Measurements from ENCODE around the gene TEX44. TPM values are rescaled to one million over a fixed set of nuclear protein-coding genes. Genes with fewer than 3 reads are reported as not detected.
A peak's percentile ranks its signal among the peaks of the same experiment; 100 is the strongest.
"Not testable (repeated sequence)": the region's sequence is repeated elsewhere in the genome, so short reads cannot be mapped to it uniquely, and the experiment has no call there.

TEX44 gene
- total RNA-seq, 1 experiment from 2014 or later = not detected

- DNase-seq; H3K36me3 ChIP-seq (replicated peaks; ENCODE audit: control insufficient read depth, insufficient read depth, low read length); H3K27me3 ChIP-seq (ENCODE audit: control insufficient read depth, insufficient read depth, low read length); H3K4me3 ChIP-seq (ENCODE audit: insufficient read depth, low read depth, low read length): not testable (repeated sequence)
These were observed 4.9 kb upstream of the TEX44 start for GRCh38 chr2:231587744-231588143.

- no peak overlapping the region for H3K4me3 ChIP-seq (ENCODE audit: insufficient read depth, low read depth, low read length)
- no peak for DNase-seq
- no peaks in the 10 kb centered on the region for H3K27me3 ChIP-seq (ENCODE audit: control insufficient read depth, insufficient read depth, low read length)
- H3K36me3 ChIP-seq (replicated peaks; ENCODE audit: control insufficient read depth, insufficient read depth, low read length) = no peaks in the 10 kb centered on the region
These were observed 3.0 kb upstream of the TEX44 start for GRCh38 chr2:231589656-231590055.

DNA sequence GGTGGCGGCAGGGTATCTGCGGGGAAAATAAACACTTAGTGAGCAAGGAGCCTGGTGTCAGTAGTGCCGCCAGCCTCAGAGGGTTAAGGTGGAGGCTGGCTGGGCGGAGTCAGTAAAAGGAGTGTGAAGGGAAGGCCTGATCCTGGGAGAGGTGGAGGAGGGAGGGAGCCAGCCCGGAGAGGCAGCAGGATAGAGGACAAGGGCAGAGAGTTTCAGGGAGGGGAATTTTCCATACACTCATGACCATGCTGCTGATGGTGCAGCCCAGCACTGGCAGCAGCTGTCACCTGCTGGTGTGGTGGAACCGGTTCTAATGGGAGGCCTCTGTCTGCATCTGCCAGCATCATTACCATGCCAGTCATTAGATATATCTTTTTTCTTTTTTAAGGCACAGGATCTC, 2.0 kb upstream of the TEX44 start:
- H3K36me3 ChIP-seq (replicated peaks; ENCODE audit: control insufficient read depth, insufficient read depth, low read length) = no peaks in the 10 kb centered on the region
- no peak overlapping the region for H3K4me3 ChIP-seq (ENCODE audit: insufficient read depth, low read depth, low read length)
- DNase-seq = peak; percentile 56
- H3K27me3 ChIP-seq (ENCODE audit: control insufficient read depth, insufficient read depth, low read length) = no peaks in the 10 kb centered on the region

- H3K27me3 ChIP-seq (ENCODE audit: control insufficient read depth, insufficient read depth, low read length) = no peaks in the 10 kb centered on the region
- no peaks in the 10 kb centered on the region for H3K36me3 ChIP-seq (replicated peaks; ENCODE audit: control insufficient read depth, insufficient read depth, low read length)
- no peak overlapping the region for H3K4me3 ChIP-seq (ENCODE audit: insufficient read depth, low read depth, low read length)
- DNase-seq = peak; percentile 28
These were observed 1.0 kb downstream of the TEX44 start for GRCh38 chr2:231593666-231594065.

DNA sequence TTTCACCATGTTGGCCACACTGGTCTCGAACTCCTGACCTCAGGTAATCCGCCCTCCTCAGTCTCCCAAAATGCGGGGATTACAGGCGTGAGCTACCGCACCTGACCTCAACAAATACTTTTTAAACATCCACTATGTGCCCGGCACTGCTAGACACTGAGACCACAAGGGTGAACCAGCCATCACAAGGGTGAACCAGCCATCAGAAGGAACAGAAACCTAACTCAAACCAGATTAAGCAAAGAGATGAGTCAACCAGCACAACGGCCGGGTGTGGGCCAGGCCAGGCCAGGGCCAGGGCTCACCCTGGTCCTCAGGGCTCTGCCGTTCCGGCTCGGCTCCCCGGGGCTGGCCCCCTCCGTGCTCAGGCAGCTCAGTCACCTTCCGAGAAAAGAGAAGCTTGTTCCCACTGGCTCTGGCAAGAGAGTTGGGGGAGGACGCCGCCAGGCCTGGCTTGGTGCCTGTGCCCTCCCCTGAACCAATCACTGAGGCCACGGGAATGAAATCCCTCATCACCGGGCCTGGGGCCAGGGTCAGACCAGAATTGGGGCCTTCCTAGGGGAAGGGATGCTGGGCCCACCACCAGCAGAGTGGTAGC, 4.4 kb downstream of the TEX44 start:
- no peaks in the 10 kb centered on the region for H3K27me3 ChIP-seq (ENCODE audit: control insufficient read depth, insufficient read depth, low read length)

GRCh38 chr2:231597627-231598026, 5.0 kb downstream of the TEX44 start:
- H3K36me3 ChIP-seq (replicated peaks; ENCODE audit: control insufficient read depth, insufficient read depth, low read length) = no peaks in the 10 kb centered on the region
- no peak overlapping the region for H3K4me3 ChIP-seq (ENCODE audit: insufficient read depth, low read depth, low read length)
- H3K27me3 ChIP-seq (ENCODE audit: control insufficient read depth, insufficient read depth, low read length) = no peaks in the 10 kb centered on the region
- no peak for DNase-seq

More for the DNA sequence above, 4.4 kb downstream of the TEX44 start:
- no peak overlapping the region for H3K4me3 ChIP-seq (ENCODE audit: insufficient read depth, low read depth, low read length)
- DNase-seq = peak; percentile 30
- H3K36me3 ChIP-seq (replicated peaks; ENCODE audit: control insufficient read depth, insufficient read depth, low read length) = no peaks in the 10 kb centered on the region

- no peak overlapping the region for H3K4me3 ChIP-seq (ENCODE audit: insufficient read depth, low read depth, low read length)
- no peaks in the 10 kb centered on the region for H3K27me3 ChIP-seq (ENCODE audit: control insufficient read depth, insufficient read depth, low read length)
- DNase-seq = no peak
- no peaks in the 10 kb centered on the region for H3K36me3 ChIP-seq (replicated peaks; ENCODE audit: control insufficient read depth, insufficient read depth, low read length)
These were observed 8.1 kb downstream of the TEX44 start for GRCh38 chr2:231600619-231601355.

DNA sequence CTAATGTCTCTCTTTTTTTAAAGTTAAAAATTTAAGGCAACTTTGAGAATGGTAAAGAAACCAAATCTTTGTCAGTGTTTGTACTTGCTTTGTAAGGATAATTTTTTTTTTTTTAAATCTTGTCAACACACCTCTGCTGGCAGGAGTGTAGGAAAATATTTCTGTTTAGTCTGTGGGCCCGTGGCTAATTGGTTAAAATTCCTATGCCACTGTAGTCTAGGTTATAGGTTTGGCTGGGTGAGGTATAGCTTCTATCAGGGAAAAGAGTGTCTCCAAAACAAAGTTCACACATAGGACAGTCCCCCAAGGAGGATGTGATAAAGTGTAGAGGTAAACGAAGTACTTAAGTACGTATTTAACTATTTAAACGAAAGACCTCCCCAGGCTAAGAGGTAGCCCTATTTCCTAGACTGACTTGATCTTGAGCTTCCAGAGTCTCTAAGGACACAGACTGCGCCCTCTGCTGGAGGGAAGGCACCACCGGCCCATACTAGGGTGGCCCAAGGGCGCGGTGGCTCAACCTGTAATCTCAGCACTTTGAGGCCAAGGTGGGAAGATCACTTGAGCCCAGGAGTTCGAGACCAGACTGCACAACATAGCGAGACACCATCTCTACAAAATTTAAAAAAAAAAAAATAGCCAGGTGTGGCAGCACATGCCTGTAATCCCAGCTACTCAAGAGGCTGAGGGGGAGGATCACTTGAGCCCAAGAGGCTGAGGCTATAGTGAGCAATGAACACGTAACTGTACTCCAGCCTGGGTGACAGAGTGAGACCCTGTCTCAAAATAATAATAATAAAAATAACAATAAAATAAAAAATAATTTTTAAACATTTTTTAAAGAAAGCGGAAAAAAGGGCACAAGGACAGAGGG, 8.9 kb downstream of the TEX44 start:
- no peaks in the 10 kb centered on the region for H3K27me3 ChIP-seq (ENCODE audit: control insufficient read depth, insufficient read depth, low read length)
- DNase-seq = peak; percentile 93
- H3K36me3 ChIP-seq (replicated peaks; ENCODE audit: control insufficient read depth, insufficient read depth, low read length) = no peaks in the 10 kb centered on the region
- no peak overlapping the region for H3K4me3 ChIP-seq (ENCODE audit: insufficient read depth, low read depth, low read length)

DNA sequence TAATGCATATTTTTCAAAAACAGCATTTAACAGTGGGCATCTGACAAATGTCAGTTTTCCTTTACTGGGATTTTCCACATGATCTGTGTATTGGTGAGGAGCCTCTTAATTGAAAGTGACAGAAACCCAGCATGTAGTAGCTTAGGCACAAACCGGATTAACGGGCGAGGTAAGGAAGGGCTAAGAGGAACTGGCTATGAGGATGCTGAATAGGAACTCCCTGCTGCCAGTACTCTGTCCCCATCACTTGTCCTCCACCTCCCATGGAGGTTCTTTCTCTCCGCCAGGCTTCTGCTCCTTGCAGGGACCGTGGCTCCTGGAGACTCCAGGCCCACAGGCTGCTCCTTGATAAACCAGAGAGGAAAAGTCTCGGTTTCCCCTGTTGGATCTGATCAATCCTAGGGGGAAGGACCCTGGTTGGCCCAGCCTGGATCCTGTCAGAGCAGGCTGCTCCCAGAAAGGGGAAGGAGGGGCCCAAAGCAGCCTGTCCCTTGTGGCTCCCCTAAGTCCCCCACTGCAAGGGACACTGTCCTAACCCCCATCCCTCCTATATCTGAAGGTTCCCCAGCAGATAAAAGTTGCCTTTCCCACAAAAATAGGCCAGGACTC, 10.3 kb downstream of the TEX44 start:
- H3K36me3 ChIP-seq (replicated peaks; ENCODE audit: control insufficient read depth, insufficient read depth, low read length) = no peaks in the 10 kb centered on the region
- no peak overlapping the region for H3K4me3 ChIP-seq (ENCODE audit: insufficient read depth, low read depth, low read length)
- no peak for DNase-seq
- H3K27me3 ChIP-seq (ENCODE audit: control insufficient read depth, insufficient read depth, low read length) = no peaks in the 10 kb centered on the region

DNA sequence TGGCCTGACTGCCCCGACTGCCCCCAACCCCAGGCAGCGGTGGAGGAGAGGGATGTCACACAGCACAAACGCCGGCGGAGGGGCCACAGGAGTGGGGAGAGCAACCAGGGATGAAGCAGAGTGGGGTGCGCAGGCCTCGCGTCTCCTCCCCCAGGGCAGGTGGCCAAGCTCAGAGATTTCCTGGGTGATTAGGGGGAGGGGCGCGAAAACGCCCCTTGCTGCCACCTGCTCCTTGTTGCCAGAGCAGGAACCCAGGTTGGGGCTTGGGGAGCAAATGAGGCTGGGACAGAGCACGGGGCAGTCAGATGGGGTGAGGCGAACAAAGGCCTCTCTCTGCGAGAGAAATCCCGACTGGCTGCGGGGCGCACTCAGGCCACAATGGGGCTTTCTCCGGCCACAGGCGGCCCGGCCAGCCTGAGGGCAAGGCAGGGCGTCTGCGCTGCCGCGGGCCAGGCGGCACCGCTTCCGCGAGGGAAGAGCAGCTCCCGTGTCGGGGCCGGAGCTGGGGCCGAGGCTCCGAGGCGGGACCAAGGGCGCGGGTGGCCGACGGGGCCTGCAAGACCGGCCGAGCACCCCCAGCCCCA, 11.5 kb downstream of the TEX44 start:
- Histone ChIP-seq H3K36me3 (replicated peaks; ENCODE audit: control insufficient read depth, insufficient read depth, low read length) (no peaks in the 10 kb centered on the region), H3K4me3 (ENCODE audit: insufficient read depth, low read depth, low read length) (peak overlapping the region; percentile 49), H3K27me3 (ENCODE audit: control insufficient read depth, insufficient read depth, low read length) (no peaks in the 10 kb centered on the region)
- no peak for DNase-seq

GRCh38 chr2:231604685-231605606, 12.3 kb downstream of the TEX44 start:
- peak; percentile 99 for DNase-seq
- Histone ChIP-seq H3K36me3 (replicated peaks; ENCODE audit: control insufficient read depth, insufficient read depth, low read length) (no peaks in the 10 kb centered on the region), H3K27me3 (ENCODE audit: control insufficient read depth, insufficient read depth, low read length) (no peaks in the 10 kb centered on the region), H3K4me3 (ENCODE audit: insufficient read depth, low read depth, low read length) (peak overlapping the region; percentile 49)

DNA sequence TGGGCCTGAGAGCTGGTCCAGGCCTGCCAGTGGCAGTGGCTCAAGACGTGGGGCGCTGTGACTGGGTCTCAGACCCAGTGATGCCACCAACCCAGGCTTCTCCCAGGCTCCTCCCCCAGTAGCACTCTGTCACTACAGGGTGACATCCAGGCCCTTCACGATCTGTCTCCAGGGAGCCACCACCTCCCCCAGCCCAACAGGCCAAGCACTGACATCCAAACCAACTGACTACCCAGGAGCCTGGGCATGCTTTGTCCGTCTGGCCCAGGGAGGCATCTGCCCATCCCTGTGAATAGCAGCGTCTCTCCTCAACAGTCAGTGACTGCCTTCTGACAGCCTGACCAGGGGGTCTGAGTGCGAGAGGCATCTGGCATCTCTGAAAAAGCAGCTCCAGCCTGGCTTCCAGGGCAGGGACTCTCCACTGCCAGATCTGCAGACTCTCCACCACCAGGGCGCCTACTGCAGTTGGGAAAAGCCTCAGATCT, 13.0 kb downstream of the TEX44 start:
- Histone ChIP-seq H3K27me3 (ENCODE audit: control insufficient read depth, insufficient read depth, low read length) (no peaks in the 10 kb centered on the region), H3K4me3 (ENCODE audit: insufficient read depth, low read depth, low read length) (no peak overlapping the region), H3K36me3 (replicated peaks; ENCODE audit: control insufficient read depth, insufficient read depth, low read length) (no peaks in the 10 kb centered on the region)
- peak; percentile 43 for DNase-seq

- no peaks in the 10 kb centered on the region for H3K27me3 ChIP-seq (ENCODE audit: control insufficient read depth, insufficient read depth, low read length)
- H3K4me3 ChIP-seq (ENCODE audit: insufficient read depth, low read depth, low read length) = no peak overlapping the region
- DNase-seq = no peak
- no peaks in the 10 kb centered on the region for H3K36me3 ChIP-seq (replicated peaks; ENCODE audit: control insufficient read depth, insufficient read depth, low read length)
These were observed 14.3 kb downstream of the TEX44 start for GRCh38 chr2:231606941-231607340.

Data from H7 (cell line).